Measurements from ENCODE around the gene NVL.

Gene NVL

GRCh38 chr1:224262373-224263054 lies 67.5 kb downstream of the NVL start (continued):
- TF ChIP-seq ZNF639 (tag by site-specific recombination; IDR thresholded peaks at IDR 0.05) = 0 out of 2 replicates have a peak, but pooled peaks have one; percentile 48
- no peak for TF ChIP-seq ZNF621 (tag by site-specific recombination; IDR thresholded peaks at IDR 0.05)
- TF ChIP-seq ZNF10 (tag by site-specific recombination; IDR thresholded peaks at IDR 0.05) = peak; percentile 86
- TF ChIP-seq ZNF600 (tag by site-specific recombination; IDR thresholded peaks at IDR 0.05) = 0 out of 2 replicates have a peak, but pooled peaks have one; percentile 38
- TF ChIP-seq, protein P1, sequence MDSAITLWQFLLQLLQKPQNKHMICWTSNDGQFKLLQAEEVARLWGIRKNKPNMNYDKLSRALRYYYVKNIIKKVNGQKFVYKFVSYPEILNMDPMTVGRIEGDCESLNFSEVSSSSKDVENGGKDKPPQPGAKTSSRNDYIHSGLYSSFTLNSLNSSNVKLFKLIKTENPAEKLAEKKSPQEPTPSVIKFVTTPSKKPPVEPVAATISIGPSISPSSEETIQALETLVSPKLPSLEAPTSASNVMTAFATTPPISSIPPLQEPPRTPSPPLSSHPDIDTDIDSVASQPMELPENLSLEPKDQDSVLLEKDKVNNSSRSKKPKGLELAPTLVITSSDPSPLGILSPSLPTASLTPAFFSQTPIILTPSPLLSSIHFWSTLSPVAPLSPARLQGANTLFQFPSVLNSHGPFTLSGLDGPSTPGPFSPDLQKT (IDR thresholded peaks at IDR 0.05; ENCODE audit: borderline replicate concordance, low read depth, low read length) = no peak
- no peak for TF ChIP-seq ZNF768 (tag by site-specific recombination; IDR thresholded peaks at IDR 0.05)
- TF ChIP-seq PATZ1 (tag by site-specific recombination; IDR thresholded peaks at IDR 0.05) = no peak
- TF ChIP-seq ZNF391 (tag by site-specific recombination; IDR thresholded peaks at IDR 0.05; ENCODE audit: borderline replicate concordance, low read depth) = no peak
- no peak for TF ChIP-seq ZNF423 (tag by site-specific recombination; IDR thresholded peaks at IDR 0.05)

DNA sequence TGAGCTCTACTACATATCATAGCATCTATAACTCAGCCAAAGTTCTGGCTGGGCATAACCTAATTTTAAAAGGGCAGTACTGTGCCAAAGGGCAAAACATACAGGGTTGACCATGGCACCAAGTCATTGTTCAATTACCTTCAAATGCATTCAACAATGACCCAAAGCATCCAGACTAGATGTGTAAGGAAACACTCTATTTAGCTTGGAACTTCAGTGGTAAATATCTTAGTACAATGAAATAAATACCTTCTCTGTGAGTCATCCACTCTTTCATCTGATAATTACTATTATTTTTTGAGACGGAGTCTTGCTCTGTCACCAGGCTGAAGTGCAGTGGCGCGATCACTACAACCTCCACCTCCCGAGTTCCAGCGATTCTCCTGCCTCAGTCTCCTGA lies 70.0 kb downstream of the NVL start:
- Histone ChIP-seq H3K4me1 (ENCODE audit: control insufficient read depth, insufficient read depth, low read length) (no peaks in the 10 kb centered on the region), H3K27ac (ENCODE audit: extremely low read depth, low read depth, low read length) (no peak overlapping the region), H3K36me3 (ENCODE audit: control insufficient read depth in 2 of 2, insufficient read depth in 1 of 2, low read length in 2 of 2) (peaks cover 8 to 39% of the 10 kb centered on the region in 2 experiments), H3K4me3 (ENCODE audit: low read depth, low read length) (no peak overlapping the region), H3K9me3 (ENCODE audit: control insufficient read depth, insufficient read depth, low read depth, low read length) (no peaks in the 10 kb centered on the region)
- peak; percentile 66 for TF ChIP-seq SP7 (tag by site-specific recombination; IDR thresholded peaks at IDR 0.05)
- no peak for TF ChIP-seq ZNF354C (tag by site-specific recombination; IDR thresholded peaks at IDR 0.05; ENCODE audit: borderline replicate concordance, low read depth)
- CTCF ChIA-PET = interaction anchor here (1.0 kb wide), 1 partner anchor 27 kb away, joined by 4 read pairs; no protein-coding TSS in a partner anchor
- POLR2A ChIA-PET = no interaction called here

- CTCF ChIA-PET = no interaction called here
- H3K36me3 ChIP-seq (ENCODE audit: control insufficient read depth in 2 of 2, insufficient read depth in 1 of 2, low read length in 2 of 2) = peaks cover 2 to 31% of the 10 kb centered on the region in 2 experiments
- POLR2A ChIA-PET = no interaction called here
Measured at GRCh38 chr1:224258351-224258750, 71.6 kb downstream of the NVL start.

More at GRCh38 chr1:224258351-224258750, 71.6 kb downstream of the NVL start:
- TF ChIP-seq ZNF692 (tag by site-specific recombination; IDR thresholded peaks at IDR 0.05) (no peak), ZNF140 (tag by site-specific recombination; IDR thresholded peaks at IDR 0.05) (peak; percentile 96), ZNF473 (tag by site-specific recombination; IDR thresholded peaks at IDR 0.05) (no peak), WT1 (tag by site-specific recombination; IDR thresholded peaks at IDR 0.05) (no peak), ZBTB21 (tag by site-specific recombination; IDR thresholded peaks at IDR 0.05) (no peak), ZNF521 (tag by site-specific recombination; IDR thresholded peaks at IDR 0.05) (no peak)
- TF ChIP-seq, protein P2, sequence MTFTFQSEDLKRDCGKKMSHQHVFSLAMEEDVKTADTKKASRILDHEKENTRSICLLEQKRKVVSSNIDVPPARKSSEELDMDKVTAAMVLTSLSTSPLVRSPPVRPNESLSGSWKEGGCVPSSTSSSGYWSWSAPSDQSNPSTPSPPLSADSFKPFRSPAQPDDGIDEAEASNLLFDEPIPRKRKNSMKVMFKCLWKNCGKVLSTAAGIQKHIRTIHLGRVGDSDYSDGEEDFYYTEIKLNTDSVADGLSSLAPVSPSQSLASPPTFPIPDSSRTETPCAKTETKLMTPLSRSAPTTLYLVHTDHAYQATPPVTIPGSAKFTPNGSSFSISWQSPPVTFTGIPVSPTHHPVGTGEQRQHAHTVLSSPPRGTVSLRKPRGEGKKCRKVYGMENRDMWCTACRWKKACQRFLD (tag by site-specific recombination; IDR thresholded peaks at IDR 0.05) = no peak
- Histone ChIP-seq H3K27ac (ENCODE audit: extremely low read depth, low read depth, low read length) (no peak overlapping the region), H3K4me1 (ENCODE audit: control insufficient read depth, insufficient read depth, low read length) (no peaks in the 10 kb centered on the region), H3K4me3 (ENCODE audit: low read depth, low read length) (no peak overlapping the region), H3K9me3 (ENCODE audit: control insufficient read depth, insufficient read depth, low read depth, low read length) (no peaks in the 10 kb centered on the region)

Measured in HEK293 (cell line).